GM12801 (cell line): ENCODE data around the gene ACTN4.

Experiments used
- CTCF ChIP-seq: IDR thresholded peaks from one replicate; pipeline ENCODE4 v1.5.1; 2011; ENCODE audit warnings: control low read depth; ENCODE audit not compliant: insufficient read length; ENCODE audit errors: extremely low read depth

Gene ACTN4

GRCh38 chr19:38740932-38741331 lies 93.5 kb downstream of the ACTN4 start:
- no peak for TF ChIP-seq CTCF

- no peak for TF ChIP-seq CTCF
Measured at GRCh38 chr19:38741670-38742069, 94.2 kb downstream of the ACTN4 start.

- TF ChIP-seq CTCF = no peak
Measured at GRCh38 chr19:38742296-38742695, 94.8 kb downstream of the ACTN4 start.

- TF ChIP-seq CTCF = no peak
Measured at GRCh38 chr19:38742906-38743305, 95.5 kb downstream of the ACTN4 start.

- no peak for TF ChIP-seq CTCF
Measured at GRCh38 chr19:38743394-38744297, 96.2 kb downstream of the ACTN4 start.

- TF ChIP-seq CTCF = no peak
Measured at GRCh38 chr19:38744298-38744681, 96.8 kb downstream of the ACTN4 start, which contains the start of gene CAPN12. Gene CAPN12, minus strand, starts transcription at chr19:38744474. Its CDS starts 309 bp downstream, at chr19:38744165.

- TF ChIP-seq CTCF = no peak
Measured at GRCh38 chr19:38744874-38745273, 97.4 kb downstream of the ACTN4 start.
